HG03571 (cell line): ENCODE measurements around the gene HNRNPAB.
"Not testable (repeated sequence)": the region's sequence is repeated elsewhere in the genome, so short reads cannot be mapped to it uniquely, and the experiment has no call there.

Experiments
- ATAC-seq: cut with Tn5 transposase; IDR thresholded peaks from one replicate; pipeline ENCODE4 v1.9.1; 2021; ENCODE audit not compliant: unreplicated experiment

Gene HNRNPAB

GRCh38 chr5:178241231-178241663 lies 36.9 kb downstream of the HNRNPAB start:
- ATAC-seq: no peak

DNA sequence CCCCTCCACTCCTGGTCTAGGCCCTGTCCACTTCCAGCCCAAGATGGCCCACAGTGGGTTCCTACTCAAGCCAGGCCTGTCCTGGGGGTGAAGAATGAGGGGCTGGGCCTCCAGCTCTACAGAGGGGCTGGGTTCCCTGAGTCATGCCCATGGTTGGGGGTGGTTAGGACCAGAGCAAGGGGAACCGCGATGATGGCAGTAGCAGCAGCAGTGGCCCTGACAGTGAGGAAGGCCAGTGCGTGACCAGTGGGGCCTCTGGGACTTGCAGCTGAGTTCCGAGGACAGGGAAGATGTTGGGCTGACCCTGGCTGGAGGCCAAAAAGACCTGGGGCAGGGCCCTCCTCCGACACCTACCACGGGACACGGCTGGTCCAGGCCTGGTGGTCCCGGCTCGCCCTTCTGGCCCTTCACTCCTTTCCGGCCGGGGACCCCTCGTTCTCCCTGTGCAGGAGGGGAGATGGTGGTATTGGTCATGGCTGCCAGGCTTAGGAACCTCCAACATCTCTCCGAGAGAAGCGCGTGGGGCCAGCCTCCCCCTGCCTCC lies 37.4 kb downstream of the HNRNPAB start:
- ATAC-seq: no peak

DNA sequence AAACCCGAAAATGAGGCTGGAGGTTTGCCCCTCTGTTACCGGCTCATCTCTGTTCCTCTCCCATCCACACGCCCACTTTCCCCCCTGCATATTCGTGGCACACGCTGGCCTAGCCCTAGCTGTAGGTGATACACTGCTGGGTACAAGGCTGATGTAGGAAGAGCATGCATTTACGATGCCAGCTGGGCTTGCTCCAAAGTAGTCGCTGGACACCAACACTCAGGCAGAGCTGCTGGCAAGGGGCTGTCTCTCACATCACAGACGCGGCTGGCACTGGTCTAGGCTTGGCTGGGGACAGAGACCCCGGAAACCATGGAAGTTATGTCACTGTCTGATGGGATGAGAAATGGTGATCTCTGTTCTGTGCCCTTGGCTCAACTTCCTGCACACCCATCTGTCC lies 38.1 kb downstream of the HNRNPAB start:
- ATAC-seq: no peak

- ATAC-seq: no peak
Measured at GRCh38 chr5:178244576-178244975, 40.2 kb downstream of the HNRNPAB start.

DNA sequence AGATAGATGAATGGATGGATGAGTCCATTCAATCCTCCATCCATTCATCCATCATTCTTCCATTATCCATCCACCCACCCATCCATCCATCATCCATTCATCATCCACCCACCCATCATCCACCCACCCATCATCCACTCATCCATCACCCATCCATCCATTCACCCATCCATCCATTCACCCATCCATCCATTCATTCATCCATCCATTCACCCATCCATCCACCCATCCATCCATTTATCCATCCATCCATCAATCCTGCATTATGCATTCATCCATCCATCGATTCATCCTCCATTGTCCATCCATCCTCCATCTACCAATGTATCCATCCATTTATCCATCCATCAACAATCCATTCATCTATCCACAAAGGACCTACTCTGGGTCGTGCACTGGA lies 41.1 kb downstream of the HNRNPAB start:
- no peak for ATAC-seq

DNA sequence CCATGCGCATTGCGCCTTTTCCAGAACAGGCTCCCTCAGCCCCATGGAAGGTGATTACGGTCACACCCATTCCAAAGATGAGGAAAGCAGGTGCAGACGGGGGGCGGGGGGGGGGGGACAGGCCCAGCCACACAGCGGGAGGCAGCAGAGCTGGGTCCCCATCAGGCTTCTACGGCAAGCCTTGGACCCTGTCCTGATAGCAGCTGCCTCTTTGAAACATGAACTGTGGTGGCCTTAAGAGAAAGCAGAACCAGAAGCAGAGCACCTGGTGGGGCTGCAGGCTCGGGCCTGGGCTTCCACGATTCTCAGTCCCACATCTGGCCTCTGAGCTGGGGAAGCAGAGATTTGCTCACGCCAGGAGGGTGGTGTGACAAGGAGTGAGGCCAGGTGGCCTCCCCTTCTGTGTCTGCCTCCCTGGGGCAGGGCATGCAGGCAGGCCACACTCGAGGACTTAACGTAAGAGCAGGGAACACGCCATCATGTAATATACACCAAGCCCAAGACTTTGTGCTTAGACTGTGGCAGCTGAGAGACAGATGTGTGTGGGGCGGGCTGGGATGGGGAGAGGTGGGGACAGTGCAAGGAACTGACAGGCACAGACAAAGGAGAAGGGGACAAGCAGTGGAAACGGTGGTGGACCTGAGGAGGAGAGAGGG lies 42.4 kb downstream of the HNRNPAB start:
- no peak for ATAC-seq

- ATAC-seq: no peak
Measured at GRCh38 chr5:178247481-178248456, 43.4 kb downstream of the HNRNPAB start.

GRCh38 chr5:178248750-178249149 lies 44.4 kb downstream of the HNRNPAB start:
- no peak for ATAC-seq

DNA sequence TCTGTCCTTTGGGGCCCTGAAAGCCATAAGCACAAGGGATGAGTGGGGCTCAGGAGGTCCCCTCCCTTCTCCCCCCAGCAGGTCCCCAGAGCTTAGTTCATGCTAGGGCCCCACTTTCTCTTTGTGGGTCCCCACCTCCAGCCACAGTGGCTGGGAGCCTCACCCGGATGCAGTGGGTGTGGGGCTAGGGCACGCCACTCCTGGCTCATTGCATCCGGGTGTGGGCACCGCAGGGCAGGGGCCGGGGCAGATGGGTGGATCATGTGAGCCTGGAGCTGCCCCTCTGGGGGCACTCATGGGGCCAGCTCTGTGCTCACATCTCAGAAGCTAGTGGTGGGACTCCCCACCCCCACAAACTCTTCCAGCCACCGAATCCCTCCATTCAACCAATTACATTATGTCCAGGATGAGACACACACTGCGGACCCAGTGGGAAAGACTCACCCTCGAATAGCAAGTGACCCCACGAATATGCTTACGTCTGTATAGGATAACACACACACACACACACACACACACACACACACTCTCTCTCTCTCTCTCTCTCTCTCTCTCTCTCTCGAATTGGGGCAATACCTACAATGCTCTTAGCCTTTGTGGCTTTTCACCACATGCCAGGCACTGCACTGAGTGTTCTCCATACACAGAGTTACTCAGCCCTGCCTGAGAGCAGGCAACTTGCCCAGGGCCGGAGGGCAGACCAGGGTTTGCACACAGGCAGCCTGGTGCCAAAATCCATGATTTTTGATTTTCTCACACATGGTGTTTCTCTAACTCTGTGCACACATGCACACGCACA lies 45.1 kb downstream of the HNRNPAB start:
- ATAC-seq: no peak

DNA sequence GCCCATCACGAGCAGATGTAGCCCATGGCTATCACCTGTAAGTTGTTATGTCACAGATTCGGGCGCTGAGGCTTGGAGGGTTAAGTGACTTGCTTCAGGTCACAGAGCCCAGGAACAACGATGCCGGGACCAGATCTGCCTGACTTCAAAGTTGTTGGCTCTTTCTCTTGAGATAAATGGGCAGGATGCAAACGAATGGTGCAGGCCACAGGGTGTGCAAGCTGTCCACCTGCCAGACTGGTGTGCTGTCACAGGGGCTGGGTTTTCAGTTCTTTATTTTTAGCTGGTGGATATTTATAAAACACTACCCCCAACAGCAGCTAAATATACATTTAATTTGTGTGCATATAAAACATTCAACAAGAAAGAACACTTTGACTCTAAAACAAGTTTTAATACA lies 45.9 kb downstream of the HNRNPAB start:
- no peak for ATAC-seq

DNA sequence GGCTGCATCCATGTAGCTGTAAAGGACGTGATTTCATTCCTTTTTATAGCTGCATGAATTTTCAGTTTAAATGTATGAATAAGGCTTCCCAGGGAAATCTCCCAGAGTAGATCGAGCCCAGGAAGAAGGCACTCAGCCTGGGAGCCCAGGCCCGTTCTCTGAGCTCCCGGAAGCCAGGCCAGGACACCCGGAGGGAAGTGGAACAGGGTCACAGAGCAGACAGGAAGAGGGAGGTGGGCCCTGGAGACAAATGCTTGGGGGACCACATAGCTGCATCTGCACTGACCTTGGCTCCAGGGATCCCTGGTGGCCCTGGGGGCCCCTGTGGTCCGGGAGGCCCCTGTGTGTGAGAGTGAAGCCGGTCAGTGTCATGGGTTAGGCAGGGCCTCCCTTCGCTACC lies 47.9 kb downstream of the HNRNPAB start:
- no peak for ATAC-seq

GRCh38 chr5:178253632-178254031 lies 49.3 kb downstream of the HNRNPAB start:
- not testable (repeated sequence) for ATAC-seq

DNA sequence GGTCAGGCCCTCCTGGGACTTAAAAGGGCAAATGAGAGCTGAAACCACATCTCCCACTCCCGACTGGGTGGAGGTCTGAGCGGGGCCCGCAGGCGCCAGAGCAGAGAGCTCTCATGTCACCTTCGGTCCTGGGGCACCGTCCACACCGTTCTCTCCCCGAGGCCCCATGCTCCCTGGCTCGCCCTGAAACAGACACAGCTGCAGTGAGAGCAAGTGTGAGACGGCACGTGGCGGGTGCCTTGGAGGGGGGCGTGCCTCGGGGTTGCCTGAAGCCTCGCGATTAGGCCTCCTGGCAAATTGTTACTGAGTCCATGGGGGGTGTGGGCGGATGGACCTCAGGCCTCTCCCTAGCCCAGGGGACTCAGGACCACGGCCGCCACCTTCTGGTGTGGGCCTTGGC lies 52.4 kb downstream of the HNRNPAB start:
- ATAC-seq: no peak

DNA sequence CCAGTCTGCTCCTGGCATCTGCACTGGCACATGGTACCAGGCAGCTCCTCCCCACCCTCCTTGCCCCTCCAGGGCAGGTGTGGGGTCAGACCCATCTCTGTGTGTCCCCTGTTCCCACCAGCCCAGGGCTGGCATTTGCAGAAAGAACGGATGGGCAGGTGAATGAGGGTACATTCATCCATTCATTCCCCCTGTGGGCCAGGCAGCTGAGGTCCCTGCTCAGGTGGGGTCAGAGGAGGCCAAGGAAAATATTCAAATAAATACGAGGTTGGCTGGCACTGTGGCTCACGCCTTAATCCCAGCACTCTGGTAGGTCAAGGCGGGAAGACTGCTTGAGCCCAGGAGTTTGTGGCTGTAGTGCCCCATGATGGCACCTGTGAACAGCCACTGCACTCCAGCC lies 53.3 kb downstream of the HNRNPAB start:
- no peak for ATAC-seq

- ATAC-seq: no peak
Measured at GRCh38 chr5:178259623-178260536, 55.5 kb downstream of the HNRNPAB start.
